OCI-LY7 (cell line): ENCODE results near the gene RCAN3. TPM values are rescaled to one million over a fixed set of nuclear protein-coding genes. Genes with fewer than 3 reads are reported as not detected.

Experiments used
- BruUV-seq: library from RNA; stranded (reverse); fragments of 400-500 nt; replicated peaks from 2 replicates; lab custom pipeline; 2021; lab: Mats Ljungman, UMichigan
- CTCF ChIA-PET: fragments of 300-600 bp; sonication (Branson Sonifier 250); formaldehyde crosslinking; loops from one replicate; lab custom pipeline; 2022; ENCODE audit warnings: antibody characterized with exemption; ENCODE audit not compliant: unreplicated experiment; lab: Charles Lee
- POLR2A ChIA-PET: fragments of 300-600 bp; sonication (Branson Sonifier 250); formaldehyde crosslinking; loops from one replicate; lab custom pipeline; 2022; ENCODE audit warnings: antibody characterized with exemption; lab: Charles Lee
- DNase-seq: peaks from one replicate; pipeline ENCODE4 v3.0.0-alpha.2; 2015; ENCODE audit warnings: low spot score
- H2AFZ ChIP-seq: fragments of 200-600 bp; sonication (generic), shearing (Covaris generic); 2 replicates; pipeline ENCODE4 v1.6.1; 2014; ENCODE audit warnings: mild to moderate bottlenecking, antibody characterized with exemption, low read length, moderate library complexity
- H3K27ac ChIP-seq: fragments of 200-600 bp; sonication (generic); 2 replicates; pipeline ENCODE4 v1.5.1; 2014; ENCODE audit warnings: mixed run types, low read depth, mild to moderate bottlenecking, moderate library complexity, low read length, inconsistent platforms; ENCODE audit not compliant: poor library complexity, severe bottlenecking
- H3K36me3 ChIP-seq: fragments of 200-600 bp; sonication (generic); 2 replicates; pipeline ENCODE4 v1.6.1; 2014; ENCODE audit warnings: mild to moderate bottlenecking, antibody characterized with exemption, low read length, moderate library complexity, mixed read lengths; ENCODE audit not compliant: insufficient read depth
- H3K4me1 ChIP-seq: fragments of 200-600 bp; sonication (generic); 2 replicates; pipeline ENCODE4 v1.5.1; 2014; ENCODE audit warnings: mild to moderate bottlenecking, low read length; ENCODE audit not compliant: insufficient read depth, poor library complexity, severe bottlenecking
- H3K4me2 ChIP-seq: fragments of 200-600 bp; sonication (generic); 2 replicates; pipeline ENCODE4 v1.6.1; 2014; ENCODE audit warnings: mild to moderate bottlenecking, low read length
- H3K4me3 ChIP-seq: fragments of 200-600 bp; sonication (generic); 2 replicates; pipeline ENCODE4 v1.5.1; 2014; ENCODE audit warnings: mild to moderate bottlenecking, low read depth, low read length; ENCODE audit not compliant: poor library complexity, severe bottlenecking
- H3K79me2 ChIP-seq: fragments of 200-600 bp; sonication (generic); 2 replicates; pipeline ENCODE4 v1.6.1; 2016; ENCODE audit warnings: low read depth, mild to moderate bottlenecking, low read length, moderate library complexity, mixed read lengths; ENCODE audit not compliant: insufficient read depth
- H3K9me2 ChIP-seq: fragments of 200-600 bp; sonication (generic); 2 replicates; pipeline ENCODE4 v1.6.1; 2016; ENCODE audit warnings: mild to moderate bottlenecking, low read length, mixed read lengths; ENCODE audit not compliant: insufficient read depth
- H3K9me3 ChIP-seq: fragments of 200-600 bp; sonication (generic); 2 replicates; pipeline ENCODE4 v1.6.1; 2014; ENCODE audit warnings: mild to moderate bottlenecking, mixed run types, low read length, mixed read lengths
- H4K20me1 ChIP-seq: fragments of 200-600 bp; sonication (generic); 2 replicates; pipeline ENCODE4 v1.6.1; 2014; ENCODE audit warnings: mild to moderate bottlenecking, antibody characterized with exemption, low read length, moderate library complexity, mixed read lengths; ENCODE audit not compliant: insufficient read depth
- EZH2phosphoT487 ChIP-seq: fragments of 200-600 bp; sonication (generic); IDR thresholded peaks from 2 replicates; pipeline ENCODE4 v1.6.1; 2018; ENCODE audit warnings: low read depth, borderline replicate concordance, mild to moderate bottlenecking, mixed run types, antibody characterized with exemption, low read length, moderate library complexity, mixed read lengths
- intact Hi-C: fragments of 100-400 bp; cut with micrococcal nuclease; formaldehyde crosslinking; loops from one replicate; pipeline ENCODE4 v1.10.0; 2022; ENCODE audit not compliant: unreplicated experiment
- total RNA-seq, 2 experiments: library from RNA; depleted of rRNA in 1 of 2; stranded (reverse); fragments of >200 nt in 1 of 2; shearing (Covaris generic) in 1 of 2; gene quantifications; 2 replicates each; pipeline ENCODE4 v1.2.3, GENCODE V29; 2014 to 2022
- TF ChIP-seq, protein P1 (sequence below): fragments of 200-600 bp; sonication (generic); conservative IDR thresholded peaks from 2 replicates; pipeline ENCODE4 v1.5.1; 2014; ENCODE audit warnings: mild to moderate bottlenecking, antibody characterized with exemption, low read length, moderate library complexity, mixed read lengths

RCAN3 gene
- total RNA-seq, 2 experiments from 2014 or later, result 13.0 to 47.8 TPM

DNA sequence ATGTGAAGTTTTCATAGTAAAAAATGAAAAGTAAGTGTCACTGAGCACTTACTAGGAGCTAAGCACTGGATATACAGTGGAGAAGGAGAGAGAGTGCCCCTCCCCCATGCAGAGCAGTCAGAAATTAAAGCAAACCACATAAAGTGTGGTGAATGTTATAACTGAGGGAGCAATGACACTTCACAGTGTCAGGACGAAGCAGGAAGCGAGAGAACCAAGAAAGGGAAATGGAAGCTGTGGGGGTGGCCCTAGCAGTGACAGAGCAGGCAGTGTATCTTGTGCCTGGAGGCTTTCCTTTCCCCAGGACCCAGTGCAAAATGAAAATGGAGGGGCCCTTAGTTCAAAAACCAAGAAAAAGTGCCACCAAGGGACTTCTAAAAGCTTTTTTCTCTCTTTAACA is 21.5 kb upstream of the RCAN3 start:
- no peaks in the 10 kb centered on the region for H3K9me2 ChIP-seq
- H3K27ac ChIP-seq, result peak overlapping the region; percentile 60
- POLR2A ChIA-PET, result interaction anchor here (0.7 to 3.9 kb wide), 13 partner anchors 8 to 88 kb away, joined by 3 to 29 read pairs (median 3); partner anchors contain the start of gene RCAN3
- peaks cover 25% of the 10 kb centered on the region for H3K4me1 ChIP-seq
- BruUV-seq, result no TSS peak
- TF ChIP-seq EZH2phosphoT487, result no peak
- TF ChIP-seq, protein P1, sequence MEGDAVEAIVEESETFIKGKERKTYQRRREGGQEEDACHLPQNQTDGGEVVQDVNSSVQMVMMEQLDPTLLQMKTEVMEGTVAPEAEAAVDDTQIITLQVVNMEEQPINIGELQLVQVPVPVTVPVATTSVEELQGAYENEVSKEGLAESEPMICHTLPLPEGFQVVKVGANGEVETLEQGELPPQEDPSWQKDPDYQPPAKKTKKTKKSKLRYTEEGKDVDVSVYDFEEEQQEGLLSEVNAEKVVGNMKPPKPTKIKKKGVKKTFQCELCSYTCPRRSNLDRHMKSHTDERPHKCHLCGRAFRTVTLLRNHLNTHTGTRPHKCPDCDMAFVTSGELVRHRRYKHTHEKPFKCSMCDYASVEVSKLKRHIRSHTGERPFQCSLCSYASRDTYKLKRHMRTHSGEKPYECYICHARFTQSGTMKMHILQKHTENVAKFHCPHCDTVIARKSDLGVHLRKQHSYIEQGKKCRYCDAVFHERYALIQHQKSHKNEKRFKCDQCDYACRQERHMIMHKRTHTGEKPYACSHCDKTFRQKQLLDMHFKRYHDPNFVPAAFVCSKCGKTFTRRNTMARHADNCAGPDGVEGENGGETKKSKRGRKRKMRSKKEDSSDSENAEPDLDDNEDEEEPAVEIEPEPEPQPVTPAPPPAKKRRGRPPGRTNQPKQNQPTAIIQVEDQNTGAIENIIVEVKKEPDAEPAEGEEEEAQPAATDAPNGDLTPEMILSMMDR, result no peak
- CTCF ChIA-PET, result interaction anchor here (1.0 kb wide), 2 partner anchors 66 to 279 kb away, joined by 3 to 6 read pairs; partner anchors contain the start of gene NIPAL3
- H3K9me3 ChIP-seq, result no peaks in the 10 kb centered on the region
- peak; percentile 80 for DNase-seq
- intact Hi-C loops, result loop anchor here (5.0 kb wide), 1 partner anchor 64 kb away; the partner anchor contains the start of gene NIPAL3
- H3K36me3 ChIP-seq, result no peaks in the 10 kb centered on the region
- H3K79me2 ChIP-seq, result no peaks in the 10 kb centered on the region
- H2AFZ ChIP-seq, result peak overlapping the region; percentile 95
- H4K20me1 ChIP-seq, result no peaks in the 10 kb centered on the region
- peak overlapping the region; percentile 25 for H3K4me3 ChIP-seq
- H3K4me2 ChIP-seq, result peak overlapping the region; percentile 52

DNA sequence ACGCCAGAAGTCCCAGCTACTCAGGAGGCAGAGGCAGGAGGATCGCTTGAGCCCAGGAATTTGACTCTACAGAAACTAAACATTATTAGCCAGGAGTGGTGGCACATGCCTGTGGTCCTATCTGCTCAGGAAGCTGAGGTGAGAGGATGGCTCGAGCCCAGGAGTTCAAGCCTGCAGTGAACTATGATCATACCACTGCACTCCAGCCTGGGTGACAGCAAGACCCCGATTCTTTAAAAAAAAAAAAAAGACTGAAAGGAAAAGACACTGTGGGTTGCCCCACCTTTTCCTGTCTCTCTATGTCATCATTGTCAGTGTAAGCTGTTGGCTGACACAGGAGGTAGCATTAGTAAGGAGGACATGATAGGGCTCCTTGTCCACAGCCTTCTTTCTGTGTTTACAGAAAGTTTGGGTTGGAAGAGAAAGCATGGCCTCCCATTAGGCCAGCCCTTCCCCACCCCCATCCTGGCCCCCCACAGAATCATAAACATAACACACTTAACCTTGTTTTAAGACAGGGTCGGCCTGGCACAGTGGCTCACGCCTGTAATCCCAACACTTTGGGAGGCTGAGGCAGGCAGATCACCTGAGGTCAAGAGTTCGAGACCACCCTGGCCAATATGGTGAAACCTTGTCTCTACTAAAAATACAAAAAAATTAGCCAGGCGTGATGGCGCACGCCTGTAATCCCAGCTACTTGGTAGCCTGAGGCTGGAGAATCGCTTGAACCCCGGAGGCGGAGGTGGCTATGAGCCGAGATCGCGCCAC is 20.6 kb upstream of the RCAN3 start:
- H3K4me3 ChIP-seq, result peak overlapping the region; percentile 25
- H3K27ac ChIP-seq, result peak overlapping the region; percentile 60
- no peaks in the 10 kb centered on the region for H4K20me1 ChIP-seq
- DNase-seq, result peak; percentile 49
- ChIA-PET CTCF (interaction anchor here (1.0 kb wide), 1 partner anchor 67 kb away, joined by 6 read pairs; the partner anchor contains the start of gene NIPAL3), POLR2A (interaction anchor here (0.6 to 3.9 kb wide), 13 partner anchors 9 to 127 kb away, joined by 3 to 29 read pairs (median 3); partner anchors contain the start of gene RCAN3)
- no peaks in the 10 kb centered on the region for H3K9me3 ChIP-seq
- TF ChIP-seq EZH2phosphoT487, result no peak
- TF ChIP-seq, protein P1, result no peak
- peaks cover 34% of the 10 kb centered on the region for H3K4me1 ChIP-seq
- H3K79me2 ChIP-seq, result no peaks in the 10 kb centered on the region
- H3K9me2 ChIP-seq, result no peaks in the 10 kb centered on the region
- no TSS peak for BruUV-seq
- no peaks in the 10 kb centered on the region for H3K36me3 ChIP-seq
- peak overlapping the region; percentile 52 for H3K4me2 ChIP-seq
- intact Hi-C loops, result loop anchor here (2.0 to 5.0 kb wide), 2 partner anchors 21 to 65 kb away; partner anchors contain the start of genes NIPAL3 and RCAN3
- peak overlapping the region; percentile 95 for H2AFZ ChIP-seq
